RCC 7860 (cell line): ENCODE data around the gene CHIT1.

Experiments
- DNase-seq: peaks from one replicate; pipeline ENCODE4 v3.0.0-alpha.2; 2015; ENCODE audit warnings: low spot score
- FAIRE-seq: peaks from 2 replicates; lab custom pipeline; 2012; peaks lifted over from hg19 to GRCh38; lab: Jason Lieb, UNC

CHIT1 gene

DNA sequence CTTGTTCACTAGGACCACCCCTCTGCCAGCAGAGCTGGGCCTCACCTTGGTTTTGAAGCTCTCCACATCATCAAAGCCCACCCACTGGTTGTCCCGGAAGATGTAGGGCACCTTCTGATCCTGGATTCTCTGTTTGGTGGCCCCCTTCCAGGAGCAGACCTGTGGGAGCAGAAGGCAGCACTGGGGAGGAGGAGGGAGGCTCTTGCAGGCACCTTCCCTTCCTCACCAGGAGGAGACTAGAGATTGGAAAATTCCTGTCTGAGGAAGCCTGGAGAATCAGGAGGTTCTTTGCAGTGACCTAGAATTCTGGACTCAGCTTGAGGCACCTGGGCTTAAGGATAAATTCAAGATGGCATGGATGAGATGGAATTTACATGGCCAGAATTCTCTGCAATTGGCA is 10.3 kb downstream of the CHIT1 start:
- DNase-seq (no peak), FAIRE-seq (no peak)

DNA sequence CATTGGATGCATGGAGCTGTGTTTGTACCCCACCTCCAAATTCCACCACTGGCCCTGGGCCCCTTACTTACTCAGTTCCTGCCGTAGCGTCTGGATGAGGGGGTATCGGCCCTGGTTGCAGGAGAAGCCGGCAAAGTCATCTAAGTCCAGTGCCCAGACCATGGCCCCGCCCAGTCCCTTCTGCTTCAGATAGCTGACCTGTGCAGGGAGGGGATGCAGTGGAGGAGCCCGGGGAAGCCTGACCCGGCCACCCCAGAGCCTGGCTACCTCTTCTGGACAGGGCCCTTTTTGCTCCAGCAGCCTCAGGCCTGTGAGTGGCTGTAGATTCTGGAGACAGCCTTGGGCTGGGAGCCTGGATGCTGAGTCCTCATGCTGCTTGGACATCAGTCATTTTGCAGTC is 11.8 kb downstream of the CHIT1 start:
- DNase-seq (no peak), FAIRE-seq (no peak)

DNA sequence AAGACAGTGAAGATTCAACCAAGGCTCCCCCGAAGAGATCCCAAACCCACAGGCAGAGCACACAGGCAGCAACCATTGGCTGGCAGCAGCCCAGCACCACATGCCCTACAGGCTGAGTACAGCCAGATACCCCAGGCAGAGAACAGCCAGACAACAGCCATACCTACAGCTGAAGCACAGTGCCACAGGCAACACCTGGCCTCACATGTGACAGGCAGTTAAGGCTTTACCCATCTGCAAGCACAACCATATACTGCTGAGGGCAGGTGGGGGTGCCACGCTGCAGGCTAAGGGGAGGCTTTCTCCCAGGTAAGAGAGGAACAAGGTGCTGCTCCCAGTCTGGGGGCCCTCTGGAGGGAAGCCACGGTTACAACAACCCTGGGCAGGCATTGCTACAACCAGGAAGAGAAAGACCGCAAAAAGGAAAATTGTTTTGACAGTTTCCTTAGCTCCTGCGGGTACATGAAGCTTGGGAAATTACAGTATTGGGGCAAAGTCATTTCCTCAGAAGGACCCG is 12.3 kb downstream of the CHIT1 start:
- FAIRE-seq = no peak
- DNase-seq = no peak

DNA sequence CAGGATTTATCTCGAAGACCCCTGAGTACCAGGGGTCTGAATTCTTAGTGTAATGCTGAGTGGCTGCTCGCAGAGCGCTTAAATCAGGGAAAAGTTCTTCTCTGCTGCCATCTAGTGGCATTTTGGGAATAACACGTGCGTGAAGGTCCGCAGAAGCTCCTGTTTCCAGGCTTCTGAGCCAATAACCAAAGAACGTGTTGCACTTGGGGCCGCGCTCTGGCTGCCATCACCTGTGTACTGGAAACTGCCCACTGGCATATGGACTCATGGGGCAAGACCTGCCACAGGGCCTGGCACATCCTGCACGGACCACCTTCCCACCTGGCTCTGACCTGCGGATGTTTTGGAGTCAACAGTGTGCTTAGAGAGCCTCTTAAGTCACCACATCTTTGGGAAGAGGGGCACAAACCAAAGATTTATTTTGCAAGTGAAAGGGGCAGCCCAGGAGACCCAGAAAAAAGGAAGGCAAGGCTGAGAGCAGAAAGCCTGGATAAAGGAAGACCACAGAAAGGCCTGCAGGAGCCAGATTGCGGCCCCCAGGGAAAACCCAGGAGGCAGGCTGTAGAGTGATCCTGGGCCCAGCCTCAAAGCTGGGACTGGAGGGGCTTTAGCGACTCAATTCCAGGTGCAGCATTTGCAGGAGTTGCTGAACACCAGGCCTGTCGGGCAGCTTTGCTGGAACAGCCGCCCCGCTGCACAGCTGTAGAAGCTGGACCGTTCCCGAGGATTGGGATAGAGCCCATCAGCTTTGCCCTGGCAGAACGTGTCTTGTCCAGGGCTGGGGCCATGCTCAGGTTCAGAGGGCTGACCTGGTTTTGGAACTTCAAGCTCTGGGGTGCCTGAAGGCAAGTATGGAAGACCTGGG is 13.0 kb downstream of the CHIT1 start:
- DNase-seq = peak; percentile 52
- no peak for FAIRE-seq

DNA sequence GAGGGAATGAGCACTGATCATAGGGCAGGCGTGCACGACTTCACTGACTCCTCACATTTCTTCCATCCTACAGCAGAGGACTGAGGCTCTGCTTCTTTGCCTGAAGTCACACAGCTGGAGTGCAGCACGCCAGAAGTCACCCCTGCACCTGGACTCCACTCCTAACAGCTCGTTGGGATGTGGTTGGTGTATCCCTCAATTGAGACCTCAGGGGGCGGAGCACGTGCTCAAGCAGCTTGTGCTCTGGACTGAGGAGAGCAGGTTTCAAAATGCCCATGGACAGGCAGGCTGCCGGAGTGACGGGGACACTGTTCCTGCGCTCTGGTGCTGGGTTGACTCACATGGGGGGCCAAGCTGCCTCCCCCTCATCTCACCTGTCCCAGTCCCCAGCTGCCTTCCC is 13.9 kb downstream of the CHIT1 start:
- no peak for FAIRE-seq
- no peak for DNase-seq

DNA sequence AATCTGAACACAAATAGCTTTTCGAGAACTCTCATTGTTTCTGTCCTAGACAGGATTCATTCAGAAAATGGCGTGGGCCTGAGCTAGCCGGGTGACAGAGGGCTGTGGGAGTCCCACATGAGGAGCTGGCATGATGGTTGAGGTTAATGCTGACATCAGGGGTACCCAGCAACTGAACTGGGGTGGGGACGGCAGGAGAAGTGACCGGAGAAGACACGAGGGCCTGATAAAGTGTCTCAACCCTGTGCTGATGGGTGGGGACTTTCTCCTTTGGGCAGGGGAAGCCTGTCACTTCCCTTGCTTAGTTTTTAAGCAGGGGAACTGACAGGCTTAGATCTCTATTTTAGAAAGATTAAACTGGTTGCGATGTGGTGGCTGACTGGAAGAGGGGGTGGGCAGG is 14.6 kb downstream of the CHIT1 start:
- FAIRE-seq = no peak
- no peak for DNase-seq

DNA sequence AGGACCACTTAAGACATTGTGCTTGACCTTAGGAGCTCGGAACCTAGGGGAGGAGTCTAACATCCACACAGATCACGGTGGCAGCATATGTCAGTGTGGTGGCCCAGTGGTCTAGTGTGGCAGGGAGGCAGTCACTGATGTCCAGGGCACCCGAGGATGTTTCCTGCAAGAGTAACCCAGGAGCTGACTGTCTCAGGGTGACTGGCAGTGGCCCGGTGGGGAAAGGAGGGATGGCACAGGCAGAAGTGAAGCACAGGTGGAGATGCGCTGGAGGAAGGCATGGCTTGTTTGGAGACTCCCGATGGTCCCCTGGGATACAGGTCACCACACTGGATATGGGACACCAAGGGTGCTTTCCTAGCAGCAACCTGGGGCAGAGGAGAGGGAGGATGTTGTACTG is 16.3 kb downstream of the CHIT1 start:
- DNase-seq = no peak
- FAIRE-seq = no peak

DNA sequence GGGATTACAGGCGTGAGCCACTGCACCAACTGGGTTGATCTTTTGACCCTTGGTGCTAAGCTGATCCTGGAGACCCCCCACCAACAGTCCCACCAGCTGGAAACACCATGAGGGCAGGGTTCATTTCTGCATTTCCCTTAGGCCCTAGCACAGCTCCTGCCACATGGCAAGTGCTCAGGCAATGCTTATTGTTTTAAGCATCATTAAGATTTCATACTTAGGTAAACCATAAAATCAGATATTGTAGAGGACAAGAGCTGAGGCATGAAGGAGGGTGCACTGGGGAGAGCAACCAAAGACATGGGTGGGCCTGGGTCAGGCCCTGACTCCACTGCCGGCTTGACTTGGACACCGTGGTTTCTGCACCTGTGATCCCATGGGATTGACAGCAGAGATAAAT is 17.7 kb downstream of the CHIT1 start:
- FAIRE-seq (no peak), DNase-seq (no peak)

DNA sequence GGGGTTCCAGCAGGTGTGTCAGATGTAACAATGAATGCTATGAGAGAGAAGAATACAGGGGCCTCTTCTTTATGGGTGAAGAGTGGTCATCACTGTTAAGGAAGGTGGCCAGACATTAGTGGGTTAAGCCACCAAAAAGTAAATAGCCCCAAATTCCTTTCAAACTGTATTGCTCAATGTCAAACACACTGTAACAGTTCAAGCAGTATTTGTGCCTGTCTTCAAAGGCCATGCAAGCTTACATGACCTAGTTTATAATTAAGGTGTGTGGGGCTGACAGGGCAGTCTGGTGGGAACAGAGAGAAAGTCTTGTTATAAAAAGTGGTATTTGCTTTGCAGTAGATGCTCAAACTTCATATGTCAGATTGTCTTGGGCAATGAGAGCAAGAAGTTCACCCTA is 18.5 kb downstream of the CHIT1 start:
- FAIRE-seq = no peak

DNA sequence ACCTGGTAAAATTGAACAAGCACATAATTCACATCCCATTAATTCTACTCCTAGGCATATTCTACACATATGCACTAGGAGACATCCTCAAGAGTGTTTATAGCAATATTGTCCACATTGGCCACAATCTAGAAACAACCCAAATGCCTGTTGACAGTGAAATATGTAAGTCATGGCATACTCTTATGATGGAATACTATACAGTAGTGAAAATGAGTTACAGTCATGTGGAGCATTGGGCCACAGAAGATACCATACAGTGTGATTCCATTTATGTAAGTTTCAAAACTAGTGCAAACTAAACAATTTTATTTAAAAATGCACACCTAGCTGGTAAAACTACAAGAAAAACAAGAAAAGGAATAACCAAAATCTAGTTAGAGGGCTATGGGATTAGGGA is 19.1 kb downstream of the CHIT1 start:
- FAIRE-seq (no peak), DNase-seq (no peak)

More for the DNA sequence above, 18.5 kb downstream of the CHIT1 start:
- no peak for DNase-seq

DNA sequence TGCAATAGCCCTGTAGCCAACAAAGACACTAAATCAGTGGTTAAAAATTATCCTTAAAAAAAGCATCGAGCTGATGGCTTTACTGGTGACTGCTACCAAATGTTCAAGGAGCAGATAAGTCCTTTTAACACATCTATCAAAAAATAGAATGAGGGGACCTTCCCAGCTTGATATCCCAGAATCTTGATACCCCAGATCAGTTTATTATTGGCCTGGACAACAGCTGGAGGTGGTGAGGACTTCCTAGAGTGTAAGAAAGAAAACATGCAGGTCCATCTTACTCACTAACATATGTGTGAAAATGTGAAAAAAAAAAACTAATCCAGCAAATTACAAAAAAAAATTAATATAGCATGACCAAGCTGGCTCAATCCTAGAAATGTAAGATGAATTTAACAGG is 21.3 kb downstream of the CHIT1 start:
- DNase-seq (no peak), FAIRE-seq (no peak)

DNA sequence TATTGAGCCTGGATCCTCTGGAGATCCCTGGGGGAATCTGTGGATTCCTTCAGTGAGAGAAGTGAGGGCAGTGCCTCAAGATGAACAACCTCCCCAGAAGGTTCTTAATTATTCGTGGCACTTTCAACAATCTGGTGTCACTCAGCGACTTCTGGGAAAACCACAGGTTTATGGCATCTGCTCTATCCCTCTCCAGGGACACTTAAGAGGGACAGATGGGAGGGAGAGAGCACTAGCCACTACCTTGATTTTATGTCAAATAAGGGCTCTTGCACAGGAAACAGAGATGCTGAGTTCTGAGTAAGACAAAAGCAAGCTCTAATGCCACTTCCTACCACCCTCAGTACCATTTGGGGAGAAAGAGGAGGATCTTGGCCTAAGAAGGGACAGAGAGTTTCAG is 21.7 kb downstream of the CHIT1 start:
- no peak for DNase-seq
- FAIRE-seq = no peak

DNA sequence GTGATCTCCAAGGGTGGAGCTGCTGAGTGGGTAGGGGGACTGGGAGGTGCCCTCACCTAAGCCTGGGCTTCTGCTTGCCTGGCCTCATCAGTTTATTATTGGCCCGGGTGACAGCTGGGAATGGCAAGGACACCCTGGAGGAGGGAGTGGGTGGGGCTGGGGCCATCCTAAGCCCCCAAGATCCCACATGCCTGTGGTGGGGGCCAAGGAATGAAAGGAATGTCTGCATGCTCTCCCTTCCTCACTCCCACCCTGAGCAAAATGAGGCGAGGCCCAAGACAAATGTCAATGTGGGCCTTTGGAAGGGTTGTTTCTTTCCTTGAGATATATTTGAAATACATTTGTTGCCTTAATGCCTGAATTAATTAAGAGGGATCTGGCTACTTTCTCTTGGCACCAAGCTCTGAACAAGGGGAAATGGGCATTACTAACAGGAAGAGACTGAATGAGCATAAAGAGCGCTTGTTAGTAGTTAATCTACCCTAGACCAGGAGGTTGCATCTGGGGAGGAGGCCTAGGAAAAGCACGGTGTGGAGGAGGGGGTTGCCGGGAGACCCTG is 23.3 kb downstream of the CHIT1 start:
- no peak for FAIRE-seq
- DNase-seq = no peak

DNA sequence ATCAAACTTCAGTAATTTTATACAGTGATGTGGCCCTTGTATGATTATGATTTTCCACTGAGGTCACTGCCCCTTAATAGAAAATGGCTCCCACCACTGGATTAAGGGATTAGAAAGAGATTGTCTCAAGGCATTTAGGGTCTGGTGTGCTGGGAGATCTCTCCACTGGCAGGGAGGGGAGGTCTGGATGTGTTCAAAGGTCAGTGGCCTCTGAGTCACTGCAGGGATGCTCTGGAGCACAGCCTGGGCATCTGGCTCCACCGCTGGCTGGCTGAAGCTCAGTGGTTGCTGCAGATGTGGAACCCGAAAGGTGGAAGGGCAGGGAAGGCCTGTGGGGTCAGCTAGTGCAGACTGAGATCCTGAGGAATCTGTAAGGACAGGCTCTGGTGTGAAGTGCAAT is 24.7 kb downstream of the CHIT1 start:
- FAIRE-seq = no peak
- DNase-seq = no peak

DNA sequence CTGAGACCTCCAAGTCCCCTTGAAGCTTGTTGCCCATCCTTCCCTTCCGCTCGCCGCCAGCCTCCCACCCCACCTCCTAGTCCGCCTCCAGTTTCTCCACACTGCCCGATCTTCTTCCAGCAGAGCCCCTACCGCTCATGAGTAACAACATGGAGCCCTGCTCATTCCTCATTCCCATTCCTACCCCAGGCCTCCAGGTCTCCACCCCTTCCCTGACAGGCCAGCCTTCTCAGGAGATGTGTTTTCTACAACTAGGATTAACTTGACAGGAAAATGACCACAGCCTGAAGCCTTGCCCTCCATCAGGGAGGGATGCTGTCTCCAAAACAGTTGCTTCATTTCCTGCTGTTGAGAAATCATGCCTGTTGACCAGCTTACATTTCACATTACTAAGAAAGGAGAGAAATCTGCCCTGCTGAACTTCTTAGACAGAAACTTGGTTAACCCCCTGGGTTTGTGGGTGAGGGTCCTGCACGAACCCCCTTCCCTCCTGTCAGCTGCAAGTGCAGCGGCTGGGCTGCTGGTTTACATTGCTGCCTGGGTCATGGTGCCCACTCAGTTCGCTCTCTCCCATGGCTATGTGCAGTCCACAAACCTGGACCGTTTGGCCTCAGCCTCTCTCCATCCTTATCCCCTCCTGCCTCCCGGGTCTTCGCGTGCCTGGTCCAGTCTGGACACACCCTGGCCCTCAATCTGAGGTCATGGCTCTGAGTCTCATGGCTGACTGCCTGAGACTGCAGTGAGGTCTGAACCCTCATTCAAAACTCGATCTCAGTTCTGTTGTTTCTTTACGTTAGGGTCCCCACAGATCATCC is 26.8 kb downstream of the CHIT1 start:
- no peak for FAIRE-seq
- DNase-seq = no peak

DNA sequence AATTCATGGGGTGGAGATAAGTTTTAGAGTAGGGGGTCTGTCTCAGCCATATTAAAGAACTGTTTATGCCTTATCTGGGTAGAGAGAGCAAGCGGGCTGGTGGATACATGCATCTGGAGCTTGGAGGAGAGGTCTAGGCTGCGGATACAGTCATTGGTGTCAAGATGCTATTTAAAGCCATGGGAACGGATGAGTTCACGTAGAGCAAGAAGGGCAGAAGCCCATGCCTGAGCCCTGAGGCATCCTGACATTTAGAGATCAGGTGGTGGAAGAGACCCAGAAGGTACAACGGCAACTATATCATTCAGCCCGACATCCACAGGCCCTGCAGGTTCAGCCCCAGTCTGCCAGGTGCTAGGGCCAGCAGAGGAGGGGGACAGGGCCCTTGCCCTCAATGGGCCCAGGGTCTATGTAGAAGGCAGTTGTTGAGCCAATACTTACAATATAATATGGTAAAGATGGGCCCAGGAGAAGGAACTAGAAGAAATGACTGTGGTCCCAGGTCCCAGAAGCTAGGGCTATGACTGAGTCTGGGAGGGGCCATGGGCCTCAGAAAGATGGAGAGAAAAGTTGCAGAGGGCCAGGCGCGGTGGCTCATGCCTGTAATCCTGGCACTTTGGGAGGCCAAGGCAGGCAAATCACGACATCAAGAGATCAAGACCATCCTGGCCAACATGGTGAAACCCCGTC is 27.8 kb downstream of the CHIT1 start:
- FAIRE-seq = no peak
- no peak for DNase-seq

DNA sequence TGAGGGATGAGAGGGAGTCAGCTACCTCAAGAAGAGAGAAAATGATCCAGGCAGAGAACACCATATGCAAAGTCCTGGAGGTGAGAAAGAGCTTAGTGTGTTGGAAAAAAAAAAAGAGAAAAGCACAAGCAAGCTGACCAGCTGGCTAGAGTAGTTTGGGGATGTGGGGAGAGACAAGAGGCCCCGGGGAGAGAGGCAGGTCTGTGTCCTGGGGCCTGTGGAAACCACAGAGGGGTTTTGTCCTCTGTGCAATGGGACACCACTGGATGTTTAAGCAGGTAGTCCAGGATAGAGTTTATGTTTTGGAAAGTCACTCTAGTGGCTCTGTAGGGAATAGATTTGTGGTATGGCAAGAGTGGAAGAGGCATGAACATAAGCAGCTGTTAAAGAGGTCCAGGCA is 28.6 kb downstream of the CHIT1 start:
- no peak for DNase-seq
- no peak for FAIRE-seq

DNA sequence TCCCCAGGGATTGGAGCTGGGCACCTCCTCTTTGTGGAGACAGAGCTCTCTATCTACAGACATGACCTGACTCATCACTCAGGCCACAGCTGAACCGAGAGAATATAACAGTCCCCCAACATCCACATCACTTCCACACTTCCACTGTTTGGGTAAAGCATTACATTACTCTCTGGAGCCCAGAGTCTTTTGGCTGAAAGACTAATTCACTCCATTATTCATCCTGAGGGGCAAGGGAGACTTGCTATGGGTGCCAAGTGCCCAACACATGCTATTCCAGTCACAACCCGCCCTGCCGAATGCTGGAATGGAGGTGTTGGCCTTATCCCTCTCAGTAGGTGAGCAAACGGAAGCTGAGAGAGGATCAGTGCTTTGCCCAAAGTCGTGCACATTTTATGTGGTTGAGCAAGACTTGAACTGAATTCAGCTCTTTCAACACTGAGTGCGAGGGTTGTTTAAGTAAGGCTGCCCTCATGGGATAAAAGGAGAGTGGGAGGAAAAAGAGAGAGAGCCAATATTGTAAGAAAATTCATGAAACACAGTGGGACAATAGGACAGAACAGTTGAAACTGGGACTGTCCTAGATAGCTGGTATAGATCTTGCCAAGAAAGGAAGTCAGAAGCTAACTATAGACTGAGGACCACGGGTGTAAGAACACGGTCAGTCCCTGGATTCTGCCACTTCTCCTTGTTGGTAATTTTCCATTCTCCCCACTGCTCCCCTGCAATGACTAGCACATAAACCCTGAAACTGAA is 29.5 kb downstream of the CHIT1 start:
- FAIRE-seq = no peak

DNA sequence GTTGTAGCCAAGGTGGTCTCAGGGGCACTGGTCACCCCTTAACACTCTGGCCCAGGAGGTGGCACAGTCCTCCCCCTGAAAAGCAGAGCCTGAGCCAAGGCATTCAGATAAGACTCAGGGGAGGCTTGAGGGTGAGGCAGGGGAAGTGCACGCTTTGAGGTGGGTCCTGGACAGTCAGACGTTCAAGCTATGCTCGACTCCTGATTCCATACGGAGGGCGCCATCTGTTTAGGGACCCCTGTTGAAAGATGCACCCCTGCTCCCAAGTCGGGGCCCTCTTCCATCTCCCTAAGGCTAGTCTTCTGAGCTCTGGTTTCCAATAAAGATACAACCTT is 30.0 kb downstream of the CHIT1 start:
- DNase-seq (no peak), FAIRE-seq (no peak)

More for the DNA sequence above, 29.5 kb downstream of the CHIT1 start:
- no peak for DNase-seq

DNA sequence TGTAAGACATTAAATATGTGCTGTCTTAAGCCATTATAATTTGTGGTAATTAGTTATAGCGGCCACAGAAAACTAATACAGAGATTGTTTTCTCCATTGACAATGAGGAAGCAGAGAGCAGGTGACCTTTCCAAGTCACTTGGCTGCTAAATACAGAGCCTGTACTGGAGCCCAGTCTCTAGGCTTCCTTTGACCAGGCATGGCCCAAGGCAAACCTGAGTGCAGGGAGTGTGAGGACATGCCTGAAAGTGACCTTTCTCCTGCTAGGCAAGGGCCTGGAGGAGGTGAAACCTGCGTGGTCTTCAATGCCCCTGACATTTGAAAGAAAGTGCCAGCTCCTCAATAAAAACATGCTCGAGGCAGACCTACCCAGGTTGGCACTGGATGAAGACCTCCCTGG is 30.5 kb downstream of the CHIT1 start:
- DNase-seq = no peak
- FAIRE-seq = no peak
